Adrenal gland (tissue), 12 donors: ENCODE results near the gene THAP2. TPM values are rescaled to one million over a fixed set of nuclear protein-coding genes. Genes with fewer than 3 reads are reported as not detected.
"Not testable (repeated sequence)": the region's sequence is repeated elsewhere in the genome, so short reads cannot be mapped to it uniquely, and the experiment has no call there.

ENCODE experiments used
- DNase-seq, 7 donors: peaks; one replicate each; pipeline ENCODE4 v3.0.0-alpha.2; 2019 to 2020
- H3K27ac ChIP-seq, 5 donors: fragments of 200-600 bp; sonication (generic) in 4 of 5; 1 replicate in 3 of 5; 2 replicates in 2 of 5; pipeline versions ENCODE4 v1.5.1 to v1.8.0; 2016 to 2020; ENCODE audit warnings: mild to moderate bottlenecking in 1 of 5
- H3K27me3 ChIP-seq: fragments of 200-600 bp; 2 replicates; pipeline ENCODE4 v1.8.0; 2021
- H3K36me3 ChIP-seq, 2 donors: fragments of 200-600 bp; replicated peaks in 1 of 2; 1 replicate in 1 of 2; 2 replicates in 1 of 2; pipeline versions ENCODE4 v1.5.1 to v1.8.0; 2018 to 2022
- H3K4me1 ChIP-seq, 2 donors: fragments of 200-600 bp; replicated peaks in 1 of 2; 1 replicate in 1 of 2; 2 replicates in 1 of 2; pipeline versions ENCODE4 v1.5.1 to v1.8.0; 2018 to 2021
- H3K4me3 ChIP-seq, 4 donors: fragments of 200-600 bp; sonication (generic) in 3 of 4; one replicate each; pipeline ENCODE4 v1.5.1; 2016 to 2018
- H3K9me3 ChIP-seq, 3 donors: fragments of 200-600 bp; sonication (generic) in 1 of 3; replicated peaks in 1 of 3; 1 replicate in 2 of 3; 2 replicates in 1 of 3; pipeline versions ENCODE4 v1.5.1 to v1.8.0; 2016 to 2021
- POLR2A ChIP-seq, 2 donors: fragments of 450-650 bp; IDR thresholded peaks; one replicate each; pipeline ENCODE4 v1.6.1; 2017; ENCODE audit warnings: antibody characterized with exemption in 2 of 2, mild to moderate bottlenecking in 2 of 2, moderate library complexity in 1 of 2
- WGBS, 4 donors: extraction: QIAGEN DNeasy Blood & Tissue Kit in 2 of 4; methylation state at CpG; one replicate each; pipeline versions ENCODE4 v1.1.5 to v1.1.7; 2013 to 2017; 5-methylcytosine and 5-hydroxymethylcytosine counted together
- intact Hi-C, 2 donors: fragments of 100-400 bp; cut with DNase I; formaldehyde crosslinking; loops; one replicate each; pipeline versions ENCODE4 v1.14.1 to v1.15.0; 2022 to 2023
- polyA plus RNA-seq, 3 donors: library from polyadenylated mRNA; stranded (reverse); fragments of 200-250 nt in 2 of 3; fragments of 350-450 nt in 1 of 3; fragmentation: Illumina TruSeq in 1 of 3; extraction: RNeasy Lipid Tissue Mini Kit (QIAGEN cat#74804) in 1 of 3; gene quantifications; one replicate each; pipeline ENCODE4 v1.2.3, GENCODE V29; 2013 to 2014
- total RNA-seq, 9 donors: library from RNA; depleted of rRNA in 4 of 9; stranded (reverse); fragments of >200 nt in 4 of 9; fragments of 120-200 nt in 1 of 9; fragmentation: NEBNext Ultra II Directional in 1 of 9; extraction: Animal tissue kit (Norgen Biotek cat#: 25700) in 1 of 9; gene quantifications; one replicate each; pipeline versions ENCODE4 v1.1.0 to v1.2.4, GENCODE V29; 2013 to 2023
- TF ChIP-seq, protein P1 (sequence below), 6 experiments: fragments of 450-650 bp in 4 of 6; fragments of 200-600 bp in 2 of 6; sonication (generic) in 1 of 6; IDR thresholded peaks; 1 replicate in 5 of 6; 2 replicates in 1 of 6; pipeline versions ENCODE4 v1.5.1 to v1.8.0; 2016 to 2021; ENCODE audit warnings: antibody characterized with exemption in 6 of 6, mild to moderate bottlenecking in 2 of 6, moderate library complexity in 1 of 6
- donor health status: healthy with polysubstance abuse.
- donor health status: Bipolar disorder and iron deficiency.
- donor health status: DM: yes; HTN: yes; CAD: no.
- donor health status: DM: no; HTN: no; CAD: no.
- donor health status: DM: no; HTN: no; CAD: no.
- donor health status: DM: yes; HTN: yes; CAD: no.

The THAP2 gene
- total and polyA plus RNA-seq, 12 donors: 0.95 to 15.7 (median 5.9) TPM

DNA sequence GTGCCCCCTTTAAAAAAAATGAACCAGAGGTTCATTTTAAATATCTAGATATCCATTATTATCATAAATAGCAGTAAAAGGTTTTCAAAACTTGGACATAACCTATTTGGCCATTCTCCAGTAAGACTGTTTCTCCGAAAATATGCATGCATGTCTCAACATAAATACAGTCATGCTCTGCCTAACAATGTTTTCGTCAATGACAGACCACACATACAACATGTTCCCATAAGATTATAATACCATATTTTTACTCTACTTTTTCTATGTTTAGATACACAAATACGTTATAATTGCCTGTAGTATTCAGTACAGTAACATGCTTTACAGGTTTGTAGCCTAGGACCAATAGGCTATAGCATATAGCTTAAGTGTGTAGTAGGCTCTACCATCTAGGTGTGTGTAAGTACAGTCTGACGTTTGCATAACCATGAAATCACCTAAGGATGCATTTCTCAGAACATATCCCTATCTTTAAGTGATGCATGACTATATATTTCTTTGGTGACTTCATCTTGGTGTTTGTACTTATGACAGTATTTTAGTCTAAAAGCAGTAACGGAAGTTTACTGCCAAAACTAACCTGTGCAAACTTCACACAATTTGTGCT, 25.0 kb downstream of the THAP2 start:
- H3K27me3 ChIP-seq: no peaks in the 10 kb centered on the region
- no peak for TF ChIP-seq POLR2A (IDR thresholded peaks at IDR 0.05)
- no peak overlapping the region for H3K4me3 ChIP-seq
- DNase-seq: no peak
- intact Hi-C loops: no loop called here
- peaks cover 8 to 24% of the 10 kb centered on the region in 2 donors for H3K4me1 ChIP-seq
- no peaks in the 10 kb centered on the region for H3K36me3 ChIP-seq
- H3K9me3 ChIP-seq: no peaks in the 10 kb centered on the region
- H3K27ac ChIP-seq: no peak overlapping the region
- 88 to 96% (median 90%) methylated on average over 5 of the region's 5 CpGs for WGBS, 4 donors

DNA sequence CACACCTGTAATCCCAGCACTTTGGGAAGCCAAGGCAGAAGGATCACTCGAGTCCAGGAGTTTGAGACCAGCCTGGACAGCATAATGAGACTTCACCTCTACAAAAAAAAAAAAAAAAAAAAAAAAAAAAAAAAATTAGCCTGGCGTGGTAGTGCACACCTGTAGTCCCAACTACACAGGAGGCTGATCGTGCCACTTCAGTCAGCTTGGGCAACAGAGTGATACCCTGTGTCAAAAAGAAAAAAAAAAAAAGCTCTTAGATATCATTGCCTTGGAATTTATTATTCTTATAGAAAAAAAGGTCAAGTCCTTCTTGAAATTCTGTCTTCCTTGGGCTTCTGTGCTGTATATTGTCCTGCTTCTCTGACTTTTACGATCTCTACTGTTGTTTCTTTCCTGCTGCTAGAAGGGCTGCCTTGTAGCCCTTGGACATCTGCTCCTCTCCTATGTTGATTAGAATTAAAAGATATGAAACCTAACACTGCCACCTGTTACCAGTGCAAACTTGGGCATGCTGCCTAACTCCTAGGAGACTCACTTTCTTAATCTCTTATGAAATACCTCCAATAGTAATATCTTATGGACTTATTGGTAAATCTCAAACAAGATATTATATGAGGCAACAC, 27.5 kb downstream of the THAP2 start:
- no peak overlapping the region for H3K27ac ChIP-seq
- no peaks in the 10 kb centered on the region for H3K27me3 ChIP-seq
- intact Hi-C loops: no loop called here
- peaks cover 8 to 16% of the 10 kb centered on the region in 2 donors for H3K4me1 ChIP-seq
- WGBS, 4 donors: 91 to 98% (median 93%) methylated on average over 4 of the region's 4 CpGs
- TF ChIP-seq POLR2A (IDR thresholded peaks at IDR 0.05): no peak
- TF ChIP-seq, protein P1, sequence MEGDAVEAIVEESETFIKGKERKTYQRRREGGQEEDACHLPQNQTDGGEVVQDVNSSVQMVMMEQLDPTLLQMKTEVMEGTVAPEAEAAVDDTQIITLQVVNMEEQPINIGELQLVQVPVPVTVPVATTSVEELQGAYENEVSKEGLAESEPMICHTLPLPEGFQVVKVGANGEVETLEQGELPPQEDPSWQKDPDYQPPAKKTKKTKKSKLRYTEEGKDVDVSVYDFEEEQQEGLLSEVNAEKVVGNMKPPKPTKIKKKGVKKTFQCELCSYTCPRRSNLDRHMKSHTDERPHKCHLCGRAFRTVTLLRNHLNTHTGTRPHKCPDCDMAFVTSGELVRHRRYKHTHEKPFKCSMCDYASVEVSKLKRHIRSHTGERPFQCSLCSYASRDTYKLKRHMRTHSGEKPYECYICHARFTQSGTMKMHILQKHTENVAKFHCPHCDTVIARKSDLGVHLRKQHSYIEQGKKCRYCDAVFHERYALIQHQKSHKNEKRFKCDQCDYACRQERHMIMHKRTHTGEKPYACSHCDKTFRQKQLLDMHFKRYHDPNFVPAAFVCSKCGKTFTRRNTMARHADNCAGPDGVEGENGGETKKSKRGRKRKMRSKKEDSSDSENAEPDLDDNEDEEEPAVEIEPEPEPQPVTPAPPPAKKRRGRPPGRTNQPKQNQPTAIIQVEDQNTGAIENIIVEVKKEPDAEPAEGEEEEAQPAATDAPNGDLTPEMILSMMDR (IDR thresholded peaks at IDR 0.05): no peak
- no peaks in the 10 kb centered on the region for H3K9me3 ChIP-seq
- H3K4me3 ChIP-seq: no peak overlapping the region
- peaks cover 0 to 3% of the 10 kb centered on the region in 2 donors for H3K36me3 ChIP-seq
- no peak for DNase-seq

DNA sequence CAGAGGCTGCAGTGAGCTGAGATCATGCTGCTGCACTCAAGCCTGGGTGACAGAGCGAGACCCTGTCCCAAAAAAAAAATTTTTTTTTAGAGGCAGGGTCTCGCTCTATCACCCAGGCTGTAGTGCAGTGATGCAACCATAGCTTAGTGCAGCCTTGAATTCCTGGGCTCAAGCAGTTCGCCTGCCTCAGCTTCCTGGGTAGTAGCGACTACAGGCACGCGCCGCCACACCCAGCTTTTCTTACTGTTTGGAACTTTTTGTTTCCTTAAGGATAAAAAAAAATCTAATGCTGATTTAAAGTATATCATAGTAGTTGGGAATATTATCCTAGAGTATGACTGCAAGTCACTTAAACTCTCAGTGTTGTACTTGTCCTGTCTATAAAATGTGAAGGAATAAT, 29.0 kb downstream of the THAP2 start:
- intact Hi-C loops: no loop called here

DNA sequence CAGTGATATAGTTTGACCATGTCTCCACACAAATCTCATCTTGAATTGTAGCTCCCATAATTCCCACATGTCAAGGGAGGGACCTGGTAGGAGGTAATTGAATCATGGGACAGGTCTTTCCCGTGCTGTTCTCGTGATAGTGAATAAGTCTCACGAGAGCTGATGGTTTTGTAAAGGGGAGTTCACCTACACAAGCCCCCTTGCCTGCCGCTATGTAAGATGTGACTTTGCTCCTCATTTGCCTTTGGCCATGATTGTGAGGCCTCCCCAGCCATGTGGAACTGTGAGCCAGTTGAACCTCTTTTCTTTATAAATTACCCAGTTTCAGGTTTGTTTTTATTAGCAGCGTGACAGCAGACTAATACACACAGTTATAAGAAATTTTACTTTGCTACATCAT, 29.6 kb downstream of the THAP2 start:
- DNase-seq, H3K27ac ChIP-seq, H3K4me3 ChIP-seq, intact Hi-C loops, H3K9me3 ChIP-seq, H3K27me3 ChIP-seq, H3K4me1 ChIP-seq: not testable (repeated sequence)
- peaks cover 0 to 17% of the 10 kb centered on the region in 2 donors for H3K36me3 ChIP-seq
- 71 to 98% (median 94%) methylated on average over 5 of the region's 5 CpGs for WGBS, 4 donors

More for the DNA sequence above, 29.0 kb downstream of the THAP2 start:
- H3K36me3 ChIP-seq: peaks cover 0 to 16% of the 10 kb centered on the region in 2 donors
- peaks cover 0 to 1% of the 10 kb centered on the region in 2 donors for H3K4me1 ChIP-seq
- H3K9me3 ChIP-seq: no peaks in the 10 kb centered on the region
- H3K4me3 ChIP-seq: no peak overlapping the region
- 96 to 99% (median 98%) methylated on average over 7 of the region's 7 CpGs for WGBS, 4 donors
- no peak for TF ChIP-seq POLR2A (IDR thresholded peaks at IDR 0.05)
- TF ChIP-seq, protein P1 (IDR thresholded peaks at IDR 0.05): no peak
- H3K27me3 ChIP-seq: no peaks in the 10 kb centered on the region
- no peak overlapping the region for H3K27ac ChIP-seq
- no peak for DNase-seq

DNA sequence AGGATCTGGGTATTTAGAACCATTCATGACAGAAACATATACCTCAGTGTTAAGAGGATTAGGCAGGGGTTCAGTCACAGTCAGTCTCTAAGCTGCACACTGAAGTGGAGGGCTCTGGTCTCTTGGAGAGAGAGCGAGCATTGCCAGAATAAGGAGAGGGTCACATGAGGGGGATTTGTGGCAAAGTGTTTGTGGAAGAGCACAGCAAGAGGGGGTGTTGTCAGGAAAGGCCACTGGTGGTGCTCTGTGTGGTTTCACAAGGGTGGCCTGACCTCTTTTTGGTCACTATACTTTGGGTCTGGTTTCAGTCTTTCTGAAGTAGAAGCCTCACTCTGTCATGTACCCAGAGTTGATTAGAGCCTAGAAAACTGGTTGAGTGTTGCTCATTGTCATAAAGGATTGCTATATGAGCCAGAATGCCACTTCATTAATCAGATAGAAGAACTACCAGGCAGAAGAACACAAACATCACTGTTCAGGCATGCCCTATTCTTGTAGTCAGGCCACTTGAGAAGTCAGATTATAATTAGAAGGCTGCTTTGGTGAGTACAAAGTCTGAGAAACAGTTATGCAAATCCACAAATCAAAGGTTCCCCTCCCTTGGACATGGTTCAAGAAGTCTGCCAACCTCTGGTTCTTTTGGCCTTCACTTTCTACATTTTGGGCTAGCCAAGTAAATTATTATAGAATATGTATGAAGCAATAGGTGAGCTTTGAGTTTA, 30.2 kb downstream of the THAP2 start:
- H3K4me3 ChIP-seq: no peak overlapping the region
- H3K36me3 ChIP-seq: peaks cover 0 to 17% of the 10 kb centered on the region in 2 donors
- 97 to 100% (median 99%) methylated on average over 1 of the region's 1 CpG for WGBS, 4 donors
- H3K9me3 ChIP-seq: no peaks in the 10 kb centered on the region
- H3K27ac ChIP-seq: no peak overlapping the region
- intact Hi-C loops: no loop called here
- H3K27me3 ChIP-seq: no peaks in the 10 kb centered on the region
- no peaks in the 10 kb centered on the region for H3K4me1 ChIP-seq
- TF ChIP-seq, protein P1 (IDR thresholded peaks at IDR 0.05): no peak
- TF ChIP-seq POLR2A (IDR thresholded peaks at IDR 0.05): no peak
- DNase-seq: no peak
